ENCODE results near the gene NOX4. TPM values are rescaled to one million over a fixed set of nuclear protein-coding genes. Genes with fewer than 3 reads are reported as not detected.
"Not testable (repeated sequence)": the region's sequence is repeated elsewhere in the genome, so short reads cannot be mapped to it uniquely, and the experiment has no call there.

The NOX4 gene
- total and polyA plus RNA-seq, 10 donors = 0.54 to 3.9 (median 0.97) TPM

- intact Hi-C loops (cut with DNase I; ENCODE audit: low total_unique reads) = no loop called here
- Histone ChIP-seq H3K9me3 (no peaks in the 10 kb centered on the region), H3K27ac (no peak overlapping the region), H3K27me3 (replicated peaks in 1 of 7) (no peaks in the 10 kb centered on the region), H3K4me3 (no peak overlapping the region), H3K36me3 (no peaks in the 10 kb centered on the region), H3K4me1 (no peaks in the 10 kb centered on the region)
- TF ChIP-seq POLR2A (IDR thresholded peaks at IDR 0.05) (no peak), POLR2AphosphoS5 (IDR thresholded peaks at IDR 0.05) (no peak), CTCF (IDR thresholded peaks at IDR 0.05 in 8 of 11, conservative IDR thresholded peaks at IDR 0.05 in 3 of 11) (no peak)
- no peak for DNase-seq
- WGBS, 5 donors = 67 to 76% (median 71%) methylated on average over 2 of the region's 2 CpGs
These were observed 144.1 kb downstream of the NOX4 start for GRCh38 chr11:89347071-89347470.

GRCh38 chr11:89346601-89347000 is 144.6 kb downstream of the NOX4 start:
- H3K4me1 ChIP-seq = no peaks in the 10 kb centered on the region
- no peak for DNase-seq
- TF ChIP-seq POLR2A (IDR thresholded peaks at IDR 0.05) = no peak
- TF ChIP-seq POLR2AphosphoS5 (IDR thresholded peaks at IDR 0.05) = no peak
- TF ChIP-seq CTCF (IDR thresholded peaks at IDR 0.05 in 8 of 11, conservative IDR thresholded peaks at IDR 0.05 in 3 of 11) = no peak
- intact Hi-C loops (cut with DNase I; ENCODE audit: low total_unique reads) = no loop called here
- no peak overlapping the region for H3K27ac ChIP-seq
- H3K9me3 ChIP-seq = no peaks in the 10 kb centered on the region
- 70 to 85% (median 74%) methylated on average over 5 of the region's 5 CpGs for WGBS, 5 donors
- H3K27me3 ChIP-seq (replicated peaks in 1 of 7) = no peaks in the 10 kb centered on the region
- H3K4me3 ChIP-seq = no peak overlapping the region
- H3K36me3 ChIP-seq = no peaks in the 10 kb centered on the region

GRCh38 chr11:89342880-89343572 is 148.1 kb downstream of the NOX4 start:
- H3K4me3 ChIP-seq; H3K36me3 ChIP-seq; H3K9me3 ChIP-seq; intact Hi-C loops (cut with DNase I; ENCODE audit: low total_unique reads); DNase-seq; H3K4me1 ChIP-seq; H3K27ac ChIP-seq; H3K27me3 ChIP-seq (replicated peaks in 1 of 7): not testable (repeated sequence)
- WGBS, 5 donors = 40 to 76% (median 72%) methylated on average over 3 of the region's 3 CpGs

GRCh38 chr11:89340450-89340849 is 150.7 kb downstream of the NOX4 start:
- H3K4me1 ChIP-seq; H3K4me3 ChIP-seq; intact Hi-C loops (cut with DNase I; ENCODE audit: low total_unique reads); H3K9me3 ChIP-seq; H3K27ac ChIP-seq; DNase-seq; H3K36me3 ChIP-seq; H3K27me3 ChIP-seq (replicated peaks in 1 of 7): not testable (repeated sequence)

GRCh38 chr11:89338073-89338472 is 153.1 kb downstream of the NOX4 start:
- H3K27me3 ChIP-seq (replicated peaks in 1 of 7); H3K36me3 ChIP-seq; H3K9me3 ChIP-seq; DNase-seq; intact Hi-C loops (cut with DNase I; ENCODE audit: low total_unique reads); H3K4me1 ChIP-seq; H3K4me3 ChIP-seq; H3K27ac ChIP-seq: not testable (repeated sequence)
- WGBS, 5 donors = 14 to 18% (median 15%) methylated on average over 2 of the region's 2 CpGs

- H3K9me3 ChIP-seq; H3K4me3 ChIP-seq; intact Hi-C loops (cut with DNase I; ENCODE audit: low total_unique reads); H3K4me1 ChIP-seq; H3K27me3 ChIP-seq (replicated peaks in 1 of 7); DNase-seq; H3K36me3 ChIP-seq; H3K27ac ChIP-seq: not testable (repeated sequence)
- 77 to 88% (median 85%) methylated on average over 4 of the region's 4 CpGs for WGBS, 5 donors
These were observed 154.0 kb downstream of the NOX4 start for GRCh38 chr11:89337100-89337650.
